GM13976 (cell line): ENCODE measurements around the gene CCDC71L.

Source experiments
- DNase-seq: peaks from one replicate; pipeline ENCODE4 v3.0.0; 2012; ENCODE audit warnings: low spot score
- CTCF ChIP-seq: IDR thresholded peaks from 2 replicates; pipeline ENCODE4 v1.5.1; 2012; ENCODE audit warnings: borderline replicate concordance, mild to moderate bottlenecking; ENCODE audit not compliant: insufficient read depth; ENCODE audit errors: extremely low read depth, missing control alignments, control extremely low read depth
- in situ Hi-C: fragments of 300-500 bp; cut with MboI; formaldehyde crosslinking; loops from one replicate; pipeline ENCODE4 v1.12.0; 2022; ENCODE audit warnings: low sequenced_read_pairs, mixed read lengths, inconsistent platforms; ENCODE audit not compliant: unreplicated experiment

The CCDC71L gene

GRCh38 chr7:106666353-106666752 is 5.4 kb upstream of the CCDC71L start:
- in situ Hi-C loops, result no loop called here
- DNase-seq, result no peak
- no peak for TF ChIP-seq CTCF

GRCh38 chr7:106664343-106664742 is 3.4 kb upstream of the CCDC71L start:
- no peak for DNase-seq
- TF ChIP-seq CTCF, result no peak
- in situ Hi-C loops, result loop anchor here (5.0 kb wide), 1 partner anchor 68 kb away; no protein-coding TSS in a partner anchor

- TF ChIP-seq CTCF, result peak; percentile 95
- in situ Hi-C loops, result loop anchor here (5.0 kb wide), 1 partner anchor 72 kb away; no protein-coding TSS in a partner anchor
- peak; percentile 89 for DNase-seq
These were observed 746 bp downstream of the CCDC71L start for GRCh38 chr7:106659963-106660861.

GRCh38 chr7:106659166-106659962 is 1.6 kb downstream of the CCDC71L start:
- no peak for DNase-seq
- no peak for TF ChIP-seq CTCF
- in situ Hi-C loops, result no loop called here

GRCh38 chr7:106658316-106659165 is 2.4 kb downstream of the CCDC71L start:
- in situ Hi-C loops, result no loop called here
- TF ChIP-seq CTCF, result no peak
- DNase-seq, result no peak

- in situ Hi-C loops, result no loop called here
- no peak for DNase-seq
- TF ChIP-seq CTCF, result no peak
These were observed 3.6 kb downstream of the CCDC71L start for GRCh38 chr7:106657085-106657991.
